Body of pancreas (tissue), 4 donors: ENCODE data around the gene DNAJC3. TPM values are rescaled to one million over a fixed set of nuclear protein-coding genes. Genes with fewer than 3 reads are reported as not detected.

Source experiments
- ATAC-seq: fragments of 150-250 bp; one replicate; pipeline ENCODE4 v1.9.1; 2016
- DNase-seq, 4 donors: peaks; one replicate each; pipeline ENCODE4 v3.0.0-alpha.2; 2019
- H3K27ac ChIP-seq, 4 donors: fragments of 200-600 bp; sonication (generic); 1 replicate in 3 of 4; 2 replicates in 1 of 4; pipeline versions ENCODE4 v1.5.1 to v1.6.1; 2016 to 2019; ENCODE audit warnings: mild to moderate bottlenecking in 1 of 4, mixed read lengths in 1 of 4, moderate library complexity in 1 of 4
- H3K27me3 ChIP-seq, 2 donors: fragments of 200-600 bp; sonication (generic); one replicate each; pipeline ENCODE4 v1.6.0; 2016; ENCODE audit warnings: mild to moderate bottlenecking in 1 of 2
- H3K36me3 ChIP-seq, 2 donors: fragments of 200-600 bp; sonication (generic); replicated peaks in 1 of 2; 2 replicates each; pipeline ENCODE4 v1.5.1; 2016; ENCODE audit warnings: low read depth in 2 of 2; ENCODE audit not compliant: insufficient read depth in 1 of 2
- H3K4me1 ChIP-seq: fragments of 200-600 bp; sonication (generic); one replicate; pipeline ENCODE4 v1.6.0; 2016
- H3K4me3 ChIP-seq, 2 donors: fragments of 200-600 bp; sonication (generic); 1 replicate in 1 of 2; 2 replicates in 1 of 2; pipeline ENCODE4 v1.5.1; 2016 to 2019
- H3K9me3 ChIP-seq, 3 donors: fragments of 200-600 bp; sonication (generic); 1 replicate in 2 of 3; 2 replicates in 1 of 3; pipeline ENCODE4 v1.5.1; 2016
- POLR2A ChIP-seq, 3 donors: fragments of 450-650 bp; IDR thresholded peaks; one replicate each; pipeline ENCODE4 v1.6.1; 2016; ENCODE audit warnings: antibody characterized with exemption in 3 of 3, mild to moderate bottlenecking in 2 of 3
- WGBS, 2 donors: methylation state at CpG; one replicate each; pipeline ENCODE4 v1.1.5; 2017; 5-methylcytosine and 5-hydroxymethylcytosine counted together
- intact Hi-C: fragments of 100-400 bp; cut with DNase I; formaldehyde crosslinking; loops from one replicate; pipeline ENCODE4 v1.15.1; 2023
- total RNA-seq, 2 donors: library from RNA; depleted of rRNA; stranded (reverse); fragments of >200 nt; gene quantifications; one replicate each; pipeline ENCODE4 v1.1.0, GENCODE V29; 2016
- TF ChIP-seq, protein P1 (sequence below), 7 experiments: fragments of 450-650 bp in 4 of 7; fragments of 200-600 bp in 3 of 7; sonication (generic) in 3 of 7; IDR thresholded peaks; one replicate each; pipeline ENCODE4 v1.5.1; 2016 to 2019; ENCODE audit warnings: antibody characterized with exemption in 7 of 7

Gene DNAJC3
- total RNA-seq, 2 donors from 2014 or later: 40.2 to 52.1 TPM

GRCh38 chr13:95642999-95643398 lies 33.9 kb upstream of the DNAJC3 start:
- no peak for TF ChIP-seq POLR2A (IDR thresholded peaks at IDR 0.05)
- TF ChIP-seq, protein P1, sequence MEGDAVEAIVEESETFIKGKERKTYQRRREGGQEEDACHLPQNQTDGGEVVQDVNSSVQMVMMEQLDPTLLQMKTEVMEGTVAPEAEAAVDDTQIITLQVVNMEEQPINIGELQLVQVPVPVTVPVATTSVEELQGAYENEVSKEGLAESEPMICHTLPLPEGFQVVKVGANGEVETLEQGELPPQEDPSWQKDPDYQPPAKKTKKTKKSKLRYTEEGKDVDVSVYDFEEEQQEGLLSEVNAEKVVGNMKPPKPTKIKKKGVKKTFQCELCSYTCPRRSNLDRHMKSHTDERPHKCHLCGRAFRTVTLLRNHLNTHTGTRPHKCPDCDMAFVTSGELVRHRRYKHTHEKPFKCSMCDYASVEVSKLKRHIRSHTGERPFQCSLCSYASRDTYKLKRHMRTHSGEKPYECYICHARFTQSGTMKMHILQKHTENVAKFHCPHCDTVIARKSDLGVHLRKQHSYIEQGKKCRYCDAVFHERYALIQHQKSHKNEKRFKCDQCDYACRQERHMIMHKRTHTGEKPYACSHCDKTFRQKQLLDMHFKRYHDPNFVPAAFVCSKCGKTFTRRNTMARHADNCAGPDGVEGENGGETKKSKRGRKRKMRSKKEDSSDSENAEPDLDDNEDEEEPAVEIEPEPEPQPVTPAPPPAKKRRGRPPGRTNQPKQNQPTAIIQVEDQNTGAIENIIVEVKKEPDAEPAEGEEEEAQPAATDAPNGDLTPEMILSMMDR (IDR thresholded peaks at IDR 0.05): no peak
- peak overlapping the region in 1 of 2 donors; percentile 61 for H3K4me3 ChIP-seq
- H3K9me3 ChIP-seq: no peaks in the 10 kb centered on the region
- intact Hi-C loops: no loop called here
- peak overlapping the region in 3 of 4 donors; percentile 25 to 83 (median 49) for H3K27ac ChIP-seq
- no peak for ATAC-seq
- no peaks in the 10 kb centered on the region for H3K36me3 ChIP-seq
- H3K4me1 ChIP-seq: peaks cover 24% of the 10 kb centered on the region
- H3K27me3 ChIP-seq: no peaks in the 10 kb centered on the region
- WGBS, 2 donors: 48 to 63% methylated on average over 3 of the region's 3 CpGs
- DNase-seq: no peak

GRCh38 chr13:95643571-95643935 lies 33.4 kb upstream of the DNAJC3 start:
- DNase-seq (no peak), ATAC-seq (no peak)
- Histone ChIP-seq H3K9me3 (no peaks in the 10 kb centered on the region), H3K4me3 (peak overlapping the region in 1 of 2 donors; percentile 61), H3K36me3 (no peaks in the 10 kb centered on the region), H3K27ac (peak overlapping the region; percentile 25 to 83 (median 57)), H3K4me1 (peaks cover 24% of the 10 kb centered on the region), H3K27me3 (no peaks in the 10 kb centered on the region)
- no peak for TF ChIP-seq POLR2A (IDR thresholded peaks at IDR 0.05)
- TF ChIP-seq, protein P1 (IDR thresholded peaks at IDR 0.05): no peak
- intact Hi-C loops: no loop called here
- 29 to 44% methylated on average over 16 of the region's 16 CpGs for WGBS, 2 donors

DNA sequence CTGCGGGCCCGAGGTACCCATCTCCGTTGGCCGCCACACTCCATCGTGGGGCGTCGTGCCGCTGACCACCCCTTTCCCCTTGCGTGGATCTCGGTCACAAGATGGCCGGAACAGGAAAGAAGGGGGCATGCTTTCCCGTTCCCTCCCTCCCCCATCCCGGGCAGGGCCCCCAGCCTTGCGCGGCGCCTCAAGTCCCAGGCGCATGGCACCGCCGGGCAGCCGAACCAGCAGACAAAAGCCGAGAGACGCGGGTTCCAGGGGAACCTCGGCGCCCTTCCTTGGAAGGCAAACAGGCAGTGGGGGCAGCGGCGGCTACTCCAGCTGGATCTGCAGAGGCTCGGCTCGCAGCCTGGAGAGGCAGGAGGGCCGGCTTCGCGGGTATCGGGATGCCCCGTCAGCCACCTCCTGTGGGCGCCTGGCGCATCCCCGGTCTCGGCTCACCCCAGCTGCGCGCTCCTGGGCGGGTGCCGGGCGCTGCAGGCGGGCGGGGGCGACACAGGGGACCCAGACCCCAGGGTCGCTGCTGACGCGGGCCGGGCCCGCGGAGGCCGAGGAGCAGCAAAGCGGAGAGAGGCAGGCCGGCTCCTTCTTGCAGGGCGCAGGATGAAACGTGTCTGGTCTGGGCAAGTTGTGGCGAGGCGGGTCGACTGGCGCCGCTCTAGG lies 32.9 kb upstream of the DNAJC3 start:
- H3K9me3 ChIP-seq: no peaks in the 10 kb centered on the region
- peak overlapping the region; percentile 25 to 83 (median 57) for H3K27ac ChIP-seq
- intact Hi-C loops: no loop called here
- peaks cover 24% of the 10 kb centered on the region for H3K4me1 ChIP-seq
- no peaks in the 10 kb centered on the region for H3K36me3 ChIP-seq
- H3K27me3 ChIP-seq: no peaks in the 10 kb centered on the region
- ATAC-seq (peak; percentile 26), DNase-seq (peak in 3 of 4 donors; percentile 16 to 23 (median 19))
- 4 to 31% methylated on average over 10 to 62 of the region's 62 CpGs for WGBS, 2 donors
- H3K4me3 ChIP-seq: peak overlapping the region; percentile 18 to 61
- TF ChIP-seq, protein P1 (IDR thresholded peaks at IDR 0.05): no peak
- no peak for TF ChIP-seq POLR2A (IDR thresholded peaks at IDR 0.05)

- Histone ChIP-seq H3K36me3 (no peaks in the 10 kb centered on the region), H3K4me3 (peak within 1 kb of the TSS; percentile 18 to 61), H3K27me3 (no peaks in the 10 kb centered on the region), H3K9me3 (no peaks in the 10 kb centered on the region), H3K27ac (peak within 1 kb of the TSS; percentile 25 to 83 (median 57)), H3K4me1 (peaks cover 24% of the 10 kb centered on the region)
- TF ChIP-seq, protein P1 (IDR thresholded peaks at IDR 0.05): no peak
- TF ChIP-seq POLR2A (IDR thresholded peaks at IDR 0.05): peak; percentile 6 to 66 (median 62)
- intact Hi-C loops: no loop called here
- WGBS, 2 donors: 0 to 2% methylated on average over 9 to 30 of the region's 30 CpGs
- peak; percentile 74 to 82 (median 79) for DNase-seq
- ATAC-seq: peak; percentile 92
Measured at GRCh38 chr13:95644601-95645052, 32.3 kb upstream of the DNAJC3 start, which contains the start of gene DZIP1. Gene DZIP1, minus strand, starts transcription at chr13:95644706. Its CDS starts 2,677 bp downstream, at chr13:95642029.
